ENCODE measurements around the gene SYTL5.

Gene SYTL5

DNA sequence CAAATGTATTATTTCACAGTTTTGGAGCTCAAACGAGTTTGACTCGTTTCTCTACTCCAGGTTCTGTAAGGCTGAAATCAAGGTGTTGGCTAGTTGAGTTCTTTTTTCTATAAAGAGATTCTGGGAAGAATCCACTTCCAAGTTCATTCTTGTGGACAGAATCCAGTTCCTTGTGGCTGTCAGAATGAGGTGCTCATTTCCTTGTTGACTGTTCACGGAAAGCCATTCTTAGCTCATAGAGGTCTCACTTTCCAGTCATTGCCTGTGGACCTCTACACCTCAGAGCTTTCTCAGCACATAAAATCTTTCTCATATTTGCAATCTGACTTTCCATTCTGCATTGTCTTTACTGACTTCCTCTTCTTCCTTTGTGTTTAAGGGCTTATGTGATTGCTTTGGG, 62.9 kb downstream of the SYTL5 start:
- Histone ChIP-seq H3K27me3 (ENCODE audit: control insufficient read depth in 1 of 2, insufficient read depth in 2 of 2, low read length in 2 of 2) (no peaks in the 10 kb centered on the region), H3K4me1 (ENCODE audit: insufficient read depth, low read length) (no peaks in the 10 kb centered on the region), H3K9me3 (ENCODE audit: low read length) (no peaks in the 10 kb centered on the region), H3K9ac (ENCODE audit: low read length) (no peak overlapping the region), H3K27ac (ENCODE audit: low read depth, low read length) (no peak overlapping the region), H3K36me3 (ENCODE audit: insufficient read depth, low read length) (no peaks in the 10 kb centered on the region), H3K4me3 (ENCODE audit: low read depth in 1 of 2, low read length in 2 of 2) (no peak overlapping the region)

DNA sequence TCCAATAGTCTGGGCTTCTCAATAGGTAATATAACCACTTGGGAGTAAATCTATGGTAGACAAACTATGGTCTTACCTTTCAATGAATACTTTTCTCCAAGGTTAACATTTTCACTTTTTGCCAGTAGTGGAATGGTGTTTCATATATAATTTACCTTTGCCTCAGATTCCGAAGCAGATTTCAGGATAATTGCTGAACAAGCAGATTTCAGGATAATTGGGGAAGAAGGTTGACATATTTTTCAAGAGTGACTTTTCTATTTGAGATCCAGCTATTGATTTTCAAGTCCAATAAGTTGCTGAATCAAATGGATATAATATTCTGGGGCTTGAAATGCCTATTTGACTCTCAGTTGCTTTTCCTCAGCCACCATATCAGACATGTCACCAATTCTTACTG, 63.6 kb downstream of the SYTL5 start:
- H3K27ac ChIP-seq (ENCODE audit: low read depth, low read length), result no peak overlapping the region
- H3K4me3 ChIP-seq (ENCODE audit: low read depth in 1 of 2, low read length in 2 of 2), result no peak overlapping the region
- no peaks in the 10 kb centered on the region for H3K4me1 ChIP-seq (ENCODE audit: insufficient read depth, low read length)
- H3K9ac ChIP-seq (ENCODE audit: low read length), result no peak overlapping the region
- no peaks in the 10 kb centered on the region for H3K9me3 ChIP-seq (ENCODE audit: low read length)
- no peaks in the 10 kb centered on the region for H3K27me3 ChIP-seq (ENCODE audit: control insufficient read depth in 1 of 2, insufficient read depth in 2 of 2, low read length in 2 of 2)
- no peaks in the 10 kb centered on the region for H3K36me3 ChIP-seq (ENCODE audit: insufficient read depth, low read length)

DNA sequence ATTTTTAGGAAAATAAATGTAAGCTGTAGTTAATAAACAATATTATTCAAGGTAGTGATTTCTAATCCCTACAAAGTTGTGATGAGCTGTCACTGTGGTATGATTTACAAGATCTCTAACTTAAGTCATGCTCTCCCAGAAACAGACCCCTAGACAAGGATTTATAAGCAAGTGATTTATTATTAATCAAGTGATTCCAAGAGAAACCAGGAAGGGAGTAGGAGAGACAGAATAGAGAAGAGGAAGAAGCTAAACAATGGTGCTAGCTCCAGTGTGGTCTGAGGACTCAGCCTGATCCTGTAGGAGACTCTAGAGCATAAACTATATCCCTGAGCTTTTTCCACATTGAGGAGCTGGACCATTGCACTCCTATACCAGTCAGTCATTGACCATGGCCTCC, 73.1 kb downstream of the SYTL5 start:
- Histone ChIP-seq H3K27me3 (ENCODE audit: control insufficient read depth in 1 of 2, insufficient read depth in 2 of 2, low read length in 2 of 2) (no peaks in the 10 kb centered on the region), H3K27ac (ENCODE audit: low read depth, low read length) (no peak overlapping the region), H3K4me3 (ENCODE audit: low read depth in 1 of 2, low read length in 2 of 2) (no peak overlapping the region), H3K9ac (ENCODE audit: low read length) (no peak overlapping the region), H3K4me1 (ENCODE audit: insufficient read depth, low read length) (no peaks in the 10 kb centered on the region), H3K36me3 (ENCODE audit: insufficient read depth, low read length) (no peaks in the 10 kb centered on the region), H3K9me3 (ENCODE audit: low read length) (no peaks in the 10 kb centered on the region)

DNA sequence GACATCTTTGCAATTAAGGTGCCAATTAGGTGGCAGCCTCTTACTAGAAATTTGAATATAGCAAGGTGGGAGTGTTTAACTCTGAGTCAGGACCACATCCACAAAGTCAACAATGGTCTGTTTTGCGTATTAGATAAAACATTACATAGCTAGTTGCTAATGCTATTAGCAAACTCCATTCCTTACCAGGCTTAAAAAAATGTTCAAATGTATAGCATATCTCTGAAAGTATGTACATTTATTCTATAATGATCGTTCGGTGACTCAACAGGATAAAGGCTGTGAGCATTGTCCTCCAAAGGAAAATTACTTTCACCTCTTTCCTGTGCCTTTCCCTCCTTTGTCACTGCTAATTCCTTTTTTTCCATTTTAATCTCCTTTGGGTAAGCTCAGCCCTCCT, 74.5 kb downstream of the SYTL5 start:
- H3K4me3 ChIP-seq (ENCODE audit: low read depth in 1 of 2, low read length in 2 of 2), result no peak overlapping the region
- H3K4me1 ChIP-seq (ENCODE audit: insufficient read depth, low read length), result no peaks in the 10 kb centered on the region
- H3K27ac ChIP-seq (ENCODE audit: low read depth, low read length), result no peak overlapping the region
- H3K9ac ChIP-seq (ENCODE audit: low read length), result no peak overlapping the region
- no peaks in the 10 kb centered on the region for H3K36me3 ChIP-seq (ENCODE audit: insufficient read depth, low read length)
- no peaks in the 10 kb centered on the region for H3K27me3 ChIP-seq (ENCODE audit: control insufficient read depth in 1 of 2, insufficient read depth in 2 of 2, low read length in 2 of 2)
- no peaks in the 10 kb centered on the region for H3K9me3 ChIP-seq (ENCODE audit: low read length)

DNA sequence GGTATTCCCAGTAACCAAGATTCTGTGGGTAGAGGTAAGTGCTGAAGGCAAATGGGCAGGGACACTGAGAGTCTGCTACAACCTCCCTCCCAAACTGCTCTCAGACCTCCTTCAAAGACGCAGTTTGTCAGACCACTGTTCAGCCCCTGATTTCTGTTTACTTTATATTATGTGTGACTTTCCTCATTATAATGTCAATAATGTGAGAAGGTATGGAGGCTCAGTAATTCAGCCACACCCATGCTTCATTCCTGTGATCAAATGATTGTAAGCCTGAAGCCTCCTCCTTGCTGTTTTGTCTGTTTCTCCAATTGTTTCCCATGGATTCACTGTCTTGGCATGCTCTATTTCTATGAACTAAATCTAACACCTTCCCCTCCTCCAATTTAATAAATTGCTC, 75.6 kb downstream of the SYTL5 start:
- Histone ChIP-seq H3K9me3 (ENCODE audit: low read length) (no peaks in the 10 kb centered on the region), H3K27ac (ENCODE audit: low read depth, low read length) (no peak overlapping the region), H3K36me3 (ENCODE audit: insufficient read depth, low read length) (no peaks in the 10 kb centered on the region), H3K4me3 (ENCODE audit: low read depth in 1 of 2, low read length in 2 of 2) (no peak overlapping the region), H3K27me3 (ENCODE audit: control insufficient read depth in 1 of 2, insufficient read depth in 2 of 2, low read length in 2 of 2) (no peaks in the 10 kb centered on the region), H3K4me1 (ENCODE audit: insufficient read depth, low read length) (no peaks in the 10 kb centered on the region), H3K9ac (ENCODE audit: low read length) (no peak overlapping the region)

DNA sequence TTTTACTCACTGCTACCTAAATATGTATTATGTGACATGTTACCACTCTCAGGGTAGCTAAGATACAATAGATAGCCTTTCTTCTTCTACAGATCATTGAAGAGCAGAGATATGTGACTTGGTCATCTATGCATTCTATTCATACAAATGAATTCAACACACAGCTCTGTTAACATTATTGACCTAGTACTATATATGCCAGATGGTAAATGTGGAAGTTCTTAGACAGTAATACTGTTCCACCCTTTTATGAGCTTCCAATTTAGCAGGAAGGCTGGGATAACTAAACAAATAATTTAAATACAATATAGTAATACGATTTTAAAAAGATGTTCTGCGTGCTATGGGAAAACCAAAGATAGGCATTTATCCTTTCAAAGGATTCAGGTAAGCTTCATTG, 76.0 kb downstream of the SYTL5 start:
- Histone ChIP-seq H3K9ac (ENCODE audit: low read length) (no peak overlapping the region), H3K36me3 (ENCODE audit: insufficient read depth, low read length) (no peaks in the 10 kb centered on the region), H3K4me1 (ENCODE audit: insufficient read depth, low read length) (no peaks in the 10 kb centered on the region), H3K27me3 (ENCODE audit: control insufficient read depth in 1 of 2, insufficient read depth in 2 of 2, low read length in 2 of 2) (no peaks in the 10 kb centered on the region), H3K4me3 (ENCODE audit: low read depth in 1 of 2, low read length in 2 of 2) (no peak overlapping the region), H3K9me3 (ENCODE audit: low read length) (no peaks in the 10 kb centered on the region), H3K27ac (ENCODE audit: low read depth, low read length) (no peak overlapping the region)

DNA sequence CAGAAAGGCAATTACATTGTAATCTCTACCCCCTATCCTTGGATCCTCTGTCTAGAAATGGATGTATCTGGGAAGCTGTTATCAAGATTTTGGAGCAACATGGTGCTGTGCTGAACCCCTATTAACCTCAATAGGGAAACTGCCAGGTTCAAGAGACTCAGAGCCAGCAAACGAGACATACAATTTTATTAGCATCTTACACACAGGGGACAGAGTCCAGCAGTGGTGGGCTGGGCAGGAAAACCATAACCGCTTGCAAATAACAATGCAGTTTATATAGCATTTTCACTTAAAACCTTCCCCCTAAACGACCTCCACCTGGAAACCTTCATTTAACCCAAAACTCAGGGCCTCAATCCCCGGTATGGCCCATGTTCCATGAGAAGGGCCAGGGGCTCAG, 79.5 kb downstream of the SYTL5 start:
- Histone ChIP-seq H3K27ac (ENCODE audit: low read depth, low read length) (no peak overlapping the region), H3K4me1 (ENCODE audit: insufficient read depth, low read length) (no peaks in the 10 kb centered on the region), H3K9me3 (ENCODE audit: low read length) (no peaks in the 10 kb centered on the region), H3K9ac (ENCODE audit: low read length) (no peak overlapping the region), H3K4me3 (ENCODE audit: low read depth in 1 of 2, low read length in 2 of 2) (no peak overlapping the region), H3K27me3 (ENCODE audit: control insufficient read depth in 1 of 2, insufficient read depth in 2 of 2, low read length in 2 of 2) (no peaks in the 10 kb centered on the region), H3K36me3 (ENCODE audit: insufficient read depth, low read length) (no peaks in the 10 kb centered on the region)

DNA sequence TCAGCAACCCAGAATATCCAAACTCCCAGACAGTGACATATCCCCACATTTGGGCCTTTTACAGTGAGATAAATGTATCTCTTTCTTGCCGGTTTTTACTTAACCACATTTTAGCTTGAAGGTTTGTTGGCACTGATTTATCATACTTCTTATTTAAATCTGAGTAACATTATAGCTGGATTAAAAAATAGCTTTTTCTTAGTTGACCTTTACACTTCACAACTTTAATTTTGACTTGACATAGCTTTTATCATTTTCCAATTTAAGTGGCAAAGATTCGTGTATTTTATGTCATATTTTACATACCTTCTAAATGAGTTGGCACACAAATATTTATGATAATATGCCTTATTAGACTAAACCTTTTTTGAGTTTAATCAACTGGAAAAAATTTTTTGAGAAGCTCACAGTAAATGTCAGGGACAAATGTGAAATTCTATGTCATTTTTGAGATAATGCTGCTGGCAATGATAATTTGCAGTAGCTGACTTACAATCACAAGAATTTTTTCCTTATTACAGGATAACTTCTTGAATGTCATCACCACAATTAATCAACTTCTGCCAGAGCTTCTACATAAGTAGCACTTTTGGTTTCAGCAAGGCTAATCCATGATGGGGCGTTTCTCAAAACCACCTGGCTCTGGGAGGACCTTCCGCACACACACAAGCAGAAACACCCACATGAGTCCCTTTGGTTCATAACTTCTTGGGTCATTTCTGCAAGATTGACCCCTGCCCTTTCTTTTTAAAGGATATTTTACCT, 80.3 kb downstream of the SYTL5 start:
- Histone ChIP-seq H3K27me3 (ENCODE audit: control insufficient read depth in 1 of 2, insufficient read depth in 2 of 2, low read length in 2 of 2) (no peaks in the 10 kb centered on the region), H3K4me1 (ENCODE audit: insufficient read depth, low read length) (no peaks in the 10 kb centered on the region), H3K4me3 (ENCODE audit: low read depth in 1 of 2, low read length in 2 of 2) (no peak overlapping the region), H3K36me3 (ENCODE audit: insufficient read depth, low read length) (no peaks in the 10 kb centered on the region), H3K27ac (ENCODE audit: low read depth, low read length) (no peak overlapping the region), H3K9me3 (ENCODE audit: low read length) (no peaks in the 10 kb centered on the region), H3K9ac (ENCODE audit: low read length) (no peak overlapping the region)

DNA sequence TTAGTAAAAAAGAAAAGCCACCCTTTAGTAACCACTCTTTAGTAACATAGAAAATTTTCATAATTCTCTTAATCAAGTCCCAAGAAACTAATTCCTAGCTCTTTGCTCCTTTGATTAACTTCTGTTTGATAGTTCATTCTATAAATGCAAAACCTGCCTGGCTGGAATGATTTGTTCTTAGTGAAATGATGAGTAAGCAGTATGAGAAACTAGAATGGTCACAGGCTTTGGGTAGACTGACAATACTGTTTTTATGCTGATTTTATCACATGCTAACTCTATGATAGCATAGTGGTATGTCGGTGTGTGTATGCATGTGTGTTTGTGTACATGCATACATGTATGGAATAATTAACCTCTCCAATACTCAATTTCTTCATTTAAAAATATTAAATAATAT, 81.2 kb downstream of the SYTL5 start:
- Histone ChIP-seq H3K4me3 (ENCODE audit: low read depth in 1 of 2, low read length in 2 of 2) (no peak overlapping the region), H3K27ac (ENCODE audit: low read depth, low read length) (no peak overlapping the region), H3K27me3 (ENCODE audit: control insufficient read depth in 1 of 2, insufficient read depth in 2 of 2, low read length in 2 of 2) (no peaks in the 10 kb centered on the region), H3K9ac (ENCODE audit: low read length) (no peak overlapping the region), H3K9me3 (ENCODE audit: low read length) (no peaks in the 10 kb centered on the region), H3K36me3 (ENCODE audit: insufficient read depth, low read length) (no peaks in the 10 kb centered on the region), H3K4me1 (ENCODE audit: insufficient read depth, low read length) (no peaks in the 10 kb centered on the region)

DNA sequence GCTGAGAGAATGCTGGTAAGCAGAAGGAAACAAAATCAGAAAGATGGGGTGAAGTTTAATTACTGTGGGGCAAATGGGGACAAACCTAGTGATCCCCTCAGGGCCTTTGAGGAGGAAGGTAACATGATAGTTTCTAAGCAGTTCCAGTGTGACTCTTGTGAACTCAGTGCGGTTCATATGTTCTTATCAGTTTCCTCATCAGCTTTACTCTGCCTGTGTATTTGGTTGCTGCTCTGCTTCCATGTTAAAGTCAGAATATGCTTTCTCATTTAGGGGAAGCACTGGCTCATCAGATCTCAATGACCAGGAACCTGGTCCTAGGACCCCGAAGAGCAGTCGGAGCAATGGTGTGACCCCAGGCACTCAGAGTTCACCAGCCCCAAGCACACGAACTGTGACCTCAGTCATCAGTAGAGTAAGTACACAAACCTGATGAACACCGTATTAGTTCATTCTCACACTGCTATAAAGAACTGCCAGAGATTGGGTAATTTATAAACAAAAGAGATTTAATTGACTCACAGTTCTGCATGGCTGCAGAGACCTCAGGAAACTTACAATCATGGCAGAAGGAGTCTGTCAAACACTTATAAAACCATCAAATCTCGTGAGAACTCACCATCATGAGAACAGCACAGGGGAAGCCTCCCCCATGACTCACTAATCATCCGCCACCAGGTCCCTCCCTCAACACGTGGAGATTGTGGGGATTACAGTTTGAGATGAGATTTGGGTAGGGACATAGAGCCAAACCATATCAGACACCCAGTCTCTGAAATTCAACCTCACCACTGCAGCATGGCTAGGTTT, 83.0 kb downstream of the SYTL5 start:
- no peaks in the 10 kb centered on the region for H3K4me1 ChIP-seq (ENCODE audit: insufficient read depth, low read length)
- H3K27me3 ChIP-seq (ENCODE audit: control insufficient read depth in 1 of 2, insufficient read depth in 2 of 2, low read length in 2 of 2), result no peaks in the 10 kb centered on the region
- no peak overlapping the region for H3K4me3 ChIP-seq (ENCODE audit: low read depth in 1 of 2, low read length in 2 of 2)
- H3K9ac ChIP-seq (ENCODE audit: low read length), result no peak overlapping the region
- H3K27ac ChIP-seq (ENCODE audit: low read depth, low read length), result no peak overlapping the region
- H3K9me3 ChIP-seq (ENCODE audit: low read length), result no peaks in the 10 kb centered on the region
- no peaks in the 10 kb centered on the region for H3K36me3 ChIP-seq (ENCODE audit: insufficient read depth, low read length)

DNA sequence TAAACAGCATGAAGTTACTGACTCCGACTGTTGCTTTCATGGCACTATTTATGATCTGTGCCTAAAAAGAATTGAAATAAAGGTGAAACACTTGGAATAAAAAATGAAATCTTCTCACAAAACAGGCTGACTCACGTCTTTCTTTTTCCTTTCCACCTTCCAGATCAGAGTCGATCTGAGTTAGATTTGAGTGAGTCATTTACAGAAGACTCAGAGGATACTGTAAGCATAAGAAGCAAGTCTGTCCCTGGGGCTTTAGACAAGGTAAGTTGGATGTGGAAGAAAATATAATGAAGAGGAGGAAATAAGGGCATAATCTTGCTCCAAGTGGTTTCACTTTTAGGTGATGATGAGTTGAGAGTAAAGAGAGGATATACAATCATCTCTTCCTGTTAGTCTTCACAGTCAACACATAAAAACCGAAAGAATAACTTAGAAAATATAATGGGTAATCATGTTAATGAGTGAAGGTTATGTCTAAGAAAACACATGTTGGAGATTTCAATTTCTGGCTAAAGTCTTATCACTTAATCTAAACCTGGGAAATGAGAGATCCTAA, 89.7 kb downstream of the SYTL5 start:
- Histone ChIP-seq H3K9ac (ENCODE audit: low read length) (no peak overlapping the region), H3K27me3 (ENCODE audit: control insufficient read depth in 1 of 2, insufficient read depth in 2 of 2, low read length in 2 of 2) (no peaks in the 10 kb centered on the region), H3K36me3 (ENCODE audit: insufficient read depth, low read length) (no peaks in the 10 kb centered on the region), H3K4me1 (ENCODE audit: insufficient read depth, low read length) (no peaks in the 10 kb centered on the region), H3K27ac (ENCODE audit: low read depth, low read length) (no peak overlapping the region), H3K9me3 (ENCODE audit: low read length) (no peaks in the 10 kb centered on the region), H3K4me3 (ENCODE audit: low read depth in 1 of 2, low read length in 2 of 2) (no peak overlapping the region)
